ENCODE results near the gene NDUFA5. TPM values are rescaled to one million over a fixed set of nuclear protein-coding genes. Genes with fewer than 3 reads are reported as not detected.

Gene NDUFA5
- total RNA-seq, 1 experiment from 2014 or later: 64.4 TPM

- DNase-seq (ENCODE audit: low read depth): no peak
These were observed 52.4 kb downstream of the NDUFA5 start for GRCh38 chr7:123505221-123505620.

DNA sequence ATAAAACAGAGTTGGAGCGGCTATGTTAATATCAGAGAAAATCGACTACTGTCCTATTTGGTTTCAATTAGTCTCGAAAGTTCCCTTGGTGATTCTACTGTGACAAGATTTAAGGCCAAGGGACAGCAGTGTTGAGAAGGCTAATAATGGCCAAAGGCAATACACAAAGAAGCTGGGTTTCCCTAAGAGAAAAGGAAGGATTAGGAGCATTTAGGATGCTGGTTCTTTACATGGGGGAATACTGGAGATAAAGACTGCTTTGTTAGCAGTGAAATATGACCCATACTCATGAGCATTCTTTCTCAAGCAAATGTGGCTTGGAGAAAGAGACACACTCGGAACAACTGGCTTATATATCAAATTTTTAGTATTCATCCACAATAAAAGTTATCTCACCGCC is 55.4 kb downstream of the NDUFA5 start:
- no peak for DNase-seq (ENCODE audit: low read depth)

DNA sequence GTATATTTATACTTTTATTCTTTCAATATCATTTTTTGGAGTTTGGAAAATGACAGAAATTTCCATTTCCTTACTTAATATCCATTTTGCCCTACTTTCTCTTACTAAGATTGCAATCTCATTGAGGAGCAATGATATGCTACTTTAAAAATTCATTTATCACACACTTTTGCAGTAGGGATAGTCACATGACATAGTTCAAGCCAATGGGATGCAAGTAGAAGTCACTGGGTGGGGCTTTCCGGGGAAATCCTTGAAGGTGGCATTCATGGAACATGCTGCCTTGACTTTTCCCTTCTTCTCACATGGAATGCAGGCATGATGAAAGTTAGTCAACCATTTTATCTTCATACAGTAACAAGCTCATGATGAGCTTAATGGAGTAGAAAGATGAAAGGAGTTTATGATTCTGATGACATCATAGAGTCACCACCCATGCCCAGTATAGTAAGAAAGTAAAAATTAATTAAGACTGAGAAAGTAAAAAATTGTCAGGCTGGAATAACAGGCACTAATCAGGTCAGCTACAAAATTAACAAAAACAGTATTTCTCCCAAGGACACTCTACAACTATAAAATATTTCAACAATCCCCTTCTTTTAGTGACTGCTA is 56.6 kb downstream of the NDUFA5 start:
- no peak for DNase-seq (ENCODE audit: low read depth)

- peak; percentile 2 for DNase-seq (ENCODE audit: low read depth)
These were observed 58.2 kb downstream of the NDUFA5 start for GRCh38 chr7:123499211-123499970.

GRCh38 chr7:123498601-123499000 is 59.0 kb downstream of the NDUFA5 start:
- no peak for DNase-seq (ENCODE audit: low read depth)

GRCh38 chr7:123498031-123498430 is 59.6 kb downstream of the NDUFA5 start:
- no peak for DNase-seq (ENCODE audit: low read depth)

- peak; percentile 24 for DNase-seq (ENCODE audit: low read depth)
These were observed 63.3 kb downstream of the NDUFA5 start for GRCh38 chr7:123494193-123494796.

DNA sequence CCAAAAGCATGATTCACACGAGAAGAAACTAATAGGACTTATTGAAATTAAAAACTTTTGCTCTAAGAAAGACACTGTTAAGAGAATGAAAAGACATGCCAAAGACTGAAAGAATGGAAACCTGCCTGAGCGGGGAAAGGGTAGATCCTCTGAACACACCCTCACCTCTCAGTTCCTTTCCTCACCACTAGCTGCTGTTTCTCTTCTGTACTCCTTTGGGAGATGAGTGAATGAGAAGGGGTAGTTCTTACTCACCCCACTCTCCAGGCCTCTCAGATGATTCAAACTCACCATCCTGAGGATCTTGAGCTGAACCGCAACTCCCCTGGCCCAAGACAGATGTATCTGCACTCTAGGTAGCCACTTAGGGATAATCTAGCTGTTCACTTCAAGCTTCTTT is 65.1 kb downstream of the NDUFA5 start:
- DNase-seq (ENCODE audit: low read depth): no peak

Other genes starting within 250 kb of the NDUFA5 start
- 0.05 and 1.1 TPM in 2 replicates for gene IQUB, start 23.2 kb downstream of the NDUFA5 start, total RNA-seq (2014; rRNA removed; shearing (Covaris generic))
- gene ASB15, start 44.0 kb upstream of the NDUFA5 start, total RNA-seq (2014; rRNA removed; shearing (Covaris generic)): not detected in 2 replicates
- gene LMOD2, start 98.0 kb upstream of the NDUFA5 start, total RNA-seq (2014; rRNA removed; shearing (Covaris generic)): not detected in 2 replicates
- 9.2 and 19.7 TPM in 2 replicates for gene WASL, start 191.2 kb upstream of the NDUFA5 start, total RNA-seq (2014; rRNA removed; shearing (Covaris generic))

Measured in M059J (cell line).